HG02870 (cell line): ENCODE results near the gene AGAP1.
"Not testable (repeated sequence)": the region's sequence is repeated elsewhere in the genome, so short reads cannot be mapped to it uniquely, and the experiment has no call there.

ENCODE experiments used
- ATAC-seq: cut with Tn5 transposase; IDR thresholded peaks from one replicate; pipeline ENCODE4 v1.9.1; 2021; ENCODE audit warnings: mild to moderate bottlenecking, moderate library complexity; ENCODE audit not compliant: unreplicated experiment

AGAP1 gene

DNA sequence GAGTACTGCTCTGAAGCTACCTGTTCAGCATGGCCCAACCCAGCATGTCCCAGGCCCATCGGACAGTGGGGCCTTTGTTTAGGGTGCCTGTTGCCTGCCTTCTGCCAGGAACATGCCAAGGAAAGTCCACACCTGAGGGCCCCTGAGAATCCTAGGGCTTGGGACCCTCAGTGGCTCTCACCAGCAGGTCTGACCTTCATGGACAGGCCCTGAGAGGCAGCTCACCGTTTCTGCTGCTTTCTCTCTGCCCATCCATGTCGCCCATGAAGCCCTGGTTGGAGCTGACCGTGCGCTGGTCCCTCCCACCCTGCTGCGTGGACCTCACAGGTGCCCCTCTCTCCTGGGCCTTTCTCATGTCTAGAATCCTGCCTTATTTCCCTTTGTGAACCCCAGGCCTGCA is 550.3 kb downstream of the AGAP1 start:
- ATAC-seq: no peak

DNA sequence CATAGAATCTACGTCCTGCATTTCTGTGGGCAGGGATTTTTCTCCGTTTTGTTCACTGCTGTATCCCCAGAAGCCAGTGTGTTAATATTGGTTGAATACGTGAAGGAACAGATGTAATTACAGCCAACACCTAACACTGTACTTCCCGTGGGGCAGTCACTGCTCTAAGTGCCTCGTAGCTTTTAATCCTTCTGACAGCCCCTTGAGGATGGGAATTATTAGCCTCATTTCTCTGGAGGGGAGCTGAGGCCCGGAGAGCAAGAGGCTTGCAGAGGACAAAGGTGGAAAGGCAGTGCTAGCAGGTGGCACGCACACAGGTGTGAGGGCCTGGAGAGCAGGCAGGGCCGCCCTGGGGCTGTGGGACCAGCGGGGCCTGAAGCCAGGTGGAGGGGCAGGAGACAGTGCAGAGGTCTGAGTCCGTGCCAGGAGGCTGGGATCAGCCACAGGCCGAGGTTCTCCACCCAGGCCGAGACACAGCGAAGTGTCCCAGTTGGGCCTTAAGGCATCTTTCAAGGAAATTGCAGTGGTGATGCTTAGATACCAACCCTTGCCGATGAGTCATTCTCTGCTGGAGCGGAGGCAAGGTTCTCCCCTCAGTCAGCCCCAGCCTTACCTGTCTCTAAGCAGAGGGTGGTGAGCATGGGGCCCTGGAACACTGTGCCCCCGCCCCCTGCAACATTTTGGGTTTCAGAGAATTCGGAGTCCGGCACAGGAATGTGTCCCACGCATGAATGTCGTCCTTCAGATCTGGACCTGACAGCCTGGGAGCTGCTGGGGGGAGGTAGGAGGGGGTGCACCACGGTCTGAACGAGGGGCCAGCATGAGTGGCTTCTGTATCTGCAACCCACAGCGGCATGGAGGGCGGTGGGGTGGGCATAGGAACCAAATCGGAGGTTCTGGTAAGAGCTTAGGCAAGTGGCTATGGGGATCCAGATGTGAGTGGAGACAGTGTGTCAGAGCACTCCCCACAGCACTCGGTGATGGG is 551.7 kb downstream of the AGAP1 start:
- no peak for ATAC-seq

DNA sequence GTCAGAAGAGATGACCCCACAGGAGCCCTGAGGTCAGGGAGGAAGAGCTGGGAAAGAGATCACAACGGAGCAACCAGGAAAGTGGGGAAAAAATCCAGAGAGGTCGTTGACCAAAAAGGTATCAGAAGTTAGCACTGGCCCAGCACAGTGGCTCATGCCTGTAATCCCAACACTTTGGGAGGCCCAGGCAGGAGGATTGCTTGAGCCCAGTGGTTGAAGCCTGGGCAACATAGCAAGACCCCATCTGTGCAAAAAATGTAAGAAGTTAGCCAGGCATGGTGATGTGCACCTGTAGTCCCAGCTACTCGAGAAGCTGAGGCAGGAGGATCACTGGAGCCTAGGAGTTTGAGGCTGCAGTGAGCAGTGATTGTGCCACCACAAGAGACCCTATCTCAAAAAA is 552.9 kb downstream of the AGAP1 start:
- ATAC-seq: no peak

DNA sequence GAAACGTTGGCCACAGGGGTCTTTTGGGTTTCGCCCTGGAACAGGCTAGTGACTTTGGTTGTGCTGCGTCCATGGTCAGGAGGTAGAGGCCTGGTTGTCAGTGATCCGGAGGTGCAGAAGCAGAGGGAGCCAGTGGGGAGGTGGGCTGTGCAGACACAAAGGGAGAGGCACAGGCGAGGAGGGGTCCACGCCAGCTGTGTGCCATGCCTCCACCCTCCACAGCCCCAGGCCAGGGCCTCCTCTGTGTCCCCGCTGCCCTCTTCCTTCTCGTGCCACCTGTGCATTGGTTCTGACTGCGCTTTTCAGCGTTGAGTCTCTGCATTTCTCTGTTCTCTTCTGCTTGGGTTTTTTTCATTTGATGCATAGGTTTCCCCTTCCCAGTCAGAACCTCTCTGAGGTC is 553.3 kb downstream of the AGAP1 start:
- no peak for ATAC-seq

DNA sequence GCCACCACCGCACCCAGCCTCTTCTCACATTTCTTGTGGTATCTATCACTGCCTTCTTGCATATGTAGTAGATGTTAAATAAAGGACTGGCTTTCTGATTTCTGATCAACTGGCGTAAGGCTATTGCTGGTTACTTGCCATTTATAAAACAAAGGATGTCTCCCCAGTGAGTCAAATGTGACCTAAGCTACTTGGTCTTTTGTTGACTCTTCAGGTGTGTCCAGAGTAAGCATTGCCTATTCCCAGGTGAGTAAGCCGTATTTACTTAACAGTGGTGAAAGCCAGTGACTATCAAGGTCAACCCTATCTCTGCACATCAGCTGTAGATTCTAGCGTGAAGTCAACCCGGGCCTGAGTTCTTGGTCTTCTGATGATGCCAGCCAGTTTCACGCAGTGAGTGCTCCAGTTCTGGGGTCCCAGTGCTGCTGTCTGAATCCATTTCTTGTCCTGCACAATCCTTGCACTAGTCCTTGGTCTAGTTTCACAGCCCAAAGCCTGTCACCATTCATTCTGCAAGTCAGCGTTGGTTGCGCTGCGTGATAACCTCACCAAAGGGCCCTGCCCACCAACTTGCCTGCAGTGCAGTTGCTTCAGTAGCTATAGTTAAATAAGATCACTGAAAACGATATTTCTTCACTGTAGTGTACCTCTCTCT is 554.2 kb downstream of the AGAP1 start:
- no peak for ATAC-seq

DNA sequence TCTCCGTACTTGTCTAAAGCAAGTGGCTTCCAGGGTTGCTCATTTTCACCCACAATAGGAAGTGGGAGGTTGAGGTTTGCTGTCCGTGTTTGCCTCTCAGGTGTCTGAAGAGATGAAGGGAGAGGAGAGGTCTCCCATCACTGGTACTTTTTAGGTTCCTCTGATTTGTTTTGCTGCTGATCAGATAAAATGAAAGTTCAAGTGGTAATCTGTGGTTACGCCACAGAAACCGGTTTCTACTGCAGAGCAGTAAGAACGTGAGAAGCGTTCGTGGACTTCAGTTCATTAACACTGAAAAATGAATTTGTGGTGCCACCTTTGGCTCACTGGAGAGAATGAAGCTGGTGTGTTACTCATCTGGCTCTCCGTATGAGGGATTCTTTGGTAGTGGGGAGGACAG is 556.1 kb downstream of the AGAP1 start:
- ATAC-seq: no peak

DNA sequence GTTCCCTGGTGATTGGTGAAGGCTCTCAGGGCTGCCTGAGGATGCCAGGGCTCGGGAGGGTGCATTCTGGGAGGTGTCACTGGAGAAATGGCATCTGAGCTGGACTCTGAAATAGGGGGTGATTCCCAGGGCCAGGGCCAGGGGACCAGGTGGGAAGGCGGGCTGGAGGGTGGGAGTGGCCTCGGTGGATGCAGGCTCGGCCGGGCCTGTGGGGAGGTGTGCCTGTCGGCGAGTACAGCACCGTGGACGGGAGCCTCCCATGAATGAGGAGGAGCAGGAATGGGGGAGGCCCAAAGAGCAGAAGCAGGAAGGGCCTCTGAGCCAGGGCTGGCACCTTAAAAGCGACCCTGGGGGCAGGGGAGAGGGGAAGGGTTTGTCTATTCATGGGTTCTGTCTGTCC is 557.5 kb downstream of the AGAP1 start:
- ATAC-seq: no peak

DNA sequence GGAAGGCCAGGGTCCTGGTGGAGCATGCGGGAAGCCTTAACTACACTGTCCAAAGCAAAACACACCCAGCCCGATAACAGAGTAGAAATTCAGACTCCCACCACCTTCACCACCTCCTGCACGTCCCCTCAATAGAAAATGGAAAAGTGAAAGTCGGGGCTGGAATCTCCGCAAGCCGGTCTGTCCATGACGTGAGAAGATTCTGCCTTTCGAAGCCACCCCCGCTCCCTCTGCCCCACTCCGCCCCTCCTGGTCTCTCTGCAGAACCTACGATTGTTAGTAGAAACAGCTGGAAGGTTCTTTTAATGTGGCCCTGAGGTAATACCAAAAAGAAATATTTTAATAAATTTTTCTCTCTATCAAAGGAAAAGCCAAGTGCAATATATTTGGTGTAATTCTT is 558.0 kb downstream of the AGAP1 start:
- no peak for ATAC-seq

DNA sequence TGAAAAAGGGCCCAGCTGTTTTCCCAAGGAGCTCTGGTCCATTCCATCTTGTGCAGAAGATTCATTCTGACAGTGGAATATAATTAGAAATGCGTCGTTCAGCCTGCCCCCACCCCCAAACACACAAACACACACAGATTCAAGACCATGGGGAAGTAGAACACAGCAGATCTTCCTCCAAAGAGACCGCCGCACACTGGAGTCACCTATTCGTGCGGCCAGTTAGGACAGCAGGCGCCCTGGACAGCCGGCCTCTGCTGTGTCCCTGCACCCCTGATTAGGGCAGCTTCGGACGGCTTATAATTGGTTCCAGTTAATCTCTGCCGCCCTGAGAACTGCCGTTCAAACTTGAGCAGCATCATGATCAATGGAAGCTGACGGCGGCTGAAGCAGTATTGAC is 558.4 kb downstream of the AGAP1 start:
- ATAC-seq: no peak

DNA sequence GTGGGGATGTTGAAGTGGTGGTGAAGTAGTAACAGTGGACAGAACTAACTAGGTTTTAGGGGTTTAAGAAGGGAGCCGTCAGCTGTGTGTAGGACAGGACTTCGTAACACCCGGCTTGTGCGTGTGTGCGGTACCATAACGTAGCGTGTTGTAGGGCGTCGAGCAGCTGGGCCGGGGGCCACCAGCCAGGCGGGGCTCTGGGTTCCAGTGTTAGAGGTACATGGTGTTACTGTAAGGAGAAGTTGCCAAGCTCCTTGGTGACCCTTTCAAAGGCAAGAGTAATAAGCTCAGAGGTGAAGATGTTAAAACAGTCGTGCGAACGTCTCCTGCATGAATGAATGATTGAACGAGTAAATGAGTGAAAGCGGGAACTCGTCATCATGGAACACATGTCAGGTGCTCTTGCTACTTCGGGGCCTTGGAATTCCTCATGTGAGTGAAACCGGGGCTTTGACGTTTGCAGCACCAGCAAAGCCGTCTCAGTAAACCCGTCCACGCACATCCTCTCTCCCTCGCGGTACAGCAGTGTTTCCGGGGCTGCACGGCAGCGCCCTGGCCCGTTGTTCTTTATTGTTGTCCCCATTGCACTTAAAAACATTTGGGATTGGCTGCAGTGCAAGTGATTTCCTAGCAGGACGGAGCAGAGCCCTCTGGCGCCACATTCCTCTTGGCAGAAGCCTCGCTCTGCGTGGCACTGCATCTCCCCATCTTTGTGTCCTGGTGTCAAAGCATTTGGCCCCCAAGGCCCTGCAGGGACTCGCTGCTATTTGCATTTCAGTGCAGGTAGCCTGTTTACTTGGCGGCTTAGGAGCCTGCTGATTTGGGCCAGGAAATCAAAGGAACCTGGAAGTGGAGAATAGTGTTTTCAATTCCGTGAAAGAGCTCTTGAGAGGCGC is 559.3 kb downstream of the AGAP1 start:
- no peak for ATAC-seq

DNA sequence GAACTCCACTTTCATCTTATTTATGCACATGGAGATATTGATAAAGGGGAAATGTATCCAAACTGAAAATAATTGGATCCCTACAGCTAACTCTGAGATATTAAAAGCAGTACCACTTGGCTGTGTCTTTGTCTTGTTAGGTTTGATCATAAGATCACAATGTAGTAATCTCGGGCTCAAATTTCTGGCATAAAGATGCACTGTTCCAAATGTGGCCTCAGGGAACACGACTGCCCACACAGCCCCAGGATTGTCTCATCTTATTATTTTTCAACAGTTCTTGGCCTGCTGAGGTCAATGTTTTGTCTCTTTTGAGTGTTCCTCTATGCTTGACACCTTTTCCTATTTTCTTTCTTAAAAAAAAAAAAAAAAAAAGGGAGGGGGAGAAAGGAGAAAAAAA is 560.3 kb downstream of the AGAP1 start:
- no peak for ATAC-seq

DNA sequence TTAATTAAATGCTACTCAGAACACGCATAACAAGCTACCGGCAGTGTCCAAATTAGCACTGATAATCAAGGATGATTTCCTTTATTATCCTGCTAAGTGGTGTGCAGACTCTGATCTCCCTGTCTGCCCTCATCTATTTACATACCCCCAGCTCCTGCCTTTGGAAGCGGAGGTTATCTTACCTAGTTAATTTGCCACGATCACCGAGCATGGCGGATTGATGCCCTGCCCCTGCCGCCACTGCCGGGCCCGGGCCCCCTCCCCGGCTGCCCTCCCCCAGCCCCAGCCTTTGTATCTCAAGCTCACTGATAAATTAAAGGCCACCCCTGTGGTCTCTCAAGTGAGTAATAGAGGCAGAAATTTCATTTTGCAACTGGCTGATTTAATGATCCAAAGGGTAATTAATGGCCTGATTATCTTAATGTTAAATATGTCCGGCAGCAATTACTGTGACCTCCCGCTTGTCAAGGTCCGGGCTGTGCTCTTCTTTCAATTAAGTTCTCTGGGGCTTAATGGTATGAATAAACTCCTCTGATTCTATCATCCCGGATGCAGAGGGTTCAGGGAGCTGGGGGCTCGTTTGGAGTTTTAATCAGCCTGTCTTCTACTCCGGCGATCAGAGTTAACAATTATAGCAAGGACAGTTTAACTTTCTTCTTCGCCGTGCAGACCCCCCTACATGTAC is 560.9 kb downstream of the AGAP1 start:
- no peak for ATAC-seq

DNA sequence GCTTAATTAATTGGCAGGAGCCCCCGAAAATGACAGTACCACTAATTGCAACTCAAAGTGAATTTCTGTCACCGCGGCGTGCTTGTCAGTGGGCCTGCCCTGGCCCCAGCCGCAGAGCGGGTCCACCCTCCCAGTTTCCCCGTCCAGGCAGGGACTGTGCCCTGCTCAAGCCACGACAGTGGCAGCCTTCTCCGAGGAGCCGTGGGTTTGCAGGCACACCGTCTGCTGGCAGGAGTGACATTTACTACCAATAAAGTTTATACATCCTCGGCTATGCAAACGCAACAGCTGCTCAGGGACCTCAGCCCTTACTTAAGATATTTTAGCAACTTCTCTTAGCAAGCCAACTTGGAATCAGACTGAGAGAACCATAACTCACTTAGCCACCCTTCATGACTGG is 561.6 kb downstream of the AGAP1 start:
- no peak for ATAC-seq

DNA sequence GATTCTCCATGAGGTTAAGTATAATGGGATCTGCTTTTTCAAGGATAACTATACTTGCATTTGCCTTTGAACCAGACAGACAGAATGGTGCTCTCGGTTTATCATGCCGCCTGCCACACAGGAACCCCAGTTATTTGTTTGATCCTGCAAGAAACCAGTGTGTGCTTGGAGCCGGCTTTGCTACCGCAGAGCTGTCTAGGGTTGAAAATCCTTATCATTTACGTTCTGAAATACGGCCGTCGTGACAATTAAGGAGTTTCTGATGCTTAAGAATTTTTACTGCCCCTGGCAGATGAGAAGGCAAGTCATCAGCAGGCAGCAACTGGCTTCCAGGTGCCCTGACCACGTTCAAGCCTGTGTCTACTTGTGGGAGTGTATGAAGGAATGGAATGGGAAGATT is 562.3 kb downstream of the AGAP1 start:
- ATAC-seq: no peak

DNA sequence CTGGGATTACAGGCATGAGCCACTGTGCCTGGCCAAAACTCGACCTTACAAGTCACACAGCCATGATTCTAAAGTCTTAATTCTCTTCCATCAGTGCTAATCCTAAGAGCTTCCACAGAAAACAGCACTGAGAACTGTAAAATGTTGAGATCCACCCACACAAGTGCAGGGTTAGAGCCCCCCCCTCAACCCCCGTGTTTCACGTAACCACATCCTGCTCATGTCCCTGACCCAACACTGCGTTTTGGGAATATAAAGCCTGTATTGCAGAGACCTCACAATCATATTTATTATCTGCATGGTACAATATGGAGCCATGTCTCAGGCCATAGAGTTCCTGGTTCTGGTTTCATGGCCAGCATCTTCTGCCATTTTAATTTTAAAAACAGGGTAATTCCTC is 563.5 kb downstream of the AGAP1 start:
- ATAC-seq: no peak

DNA sequence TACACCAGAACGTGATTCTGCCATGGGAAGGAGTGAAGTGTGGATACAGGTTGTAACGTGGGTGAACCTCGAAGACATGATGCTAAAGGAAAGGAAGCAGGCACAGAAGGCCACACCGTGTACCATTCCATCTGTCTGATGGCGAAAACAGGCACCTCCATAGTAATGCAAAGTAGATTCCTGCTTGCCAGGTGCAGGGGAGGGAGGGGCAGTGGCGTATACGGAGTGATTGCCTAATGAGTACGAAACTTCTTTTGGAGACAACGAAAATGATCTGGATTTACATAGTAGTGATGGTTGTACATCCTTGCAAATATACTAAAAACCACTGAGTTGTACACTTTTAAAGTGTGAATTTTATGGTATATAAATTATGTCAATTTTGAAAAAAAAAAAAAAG is 567.7 kb downstream of the AGAP1 start:
- ATAC-seq: no peak

DNA sequence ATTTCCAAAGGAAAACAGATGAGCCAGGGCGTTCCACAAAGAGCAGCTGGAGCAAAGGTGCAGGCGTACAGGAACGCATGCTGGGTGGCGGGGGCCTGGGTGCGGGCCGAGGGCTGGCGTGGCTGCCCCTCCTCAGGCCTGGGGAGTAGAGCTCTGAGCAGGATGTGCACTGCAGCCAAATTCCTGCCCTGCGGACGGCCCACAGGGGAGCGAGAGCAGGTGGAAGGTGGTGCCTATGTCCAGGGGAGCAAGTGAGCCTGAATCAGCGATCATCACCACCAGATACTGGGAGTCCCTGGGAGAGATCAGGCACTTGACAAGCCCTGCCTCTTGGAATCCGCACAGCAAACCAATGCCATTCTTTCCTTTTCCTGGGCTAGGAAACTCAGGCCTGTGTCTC is 568.1 kb downstream of the AGAP1 start:
- ATAC-seq: no peak

DNA sequence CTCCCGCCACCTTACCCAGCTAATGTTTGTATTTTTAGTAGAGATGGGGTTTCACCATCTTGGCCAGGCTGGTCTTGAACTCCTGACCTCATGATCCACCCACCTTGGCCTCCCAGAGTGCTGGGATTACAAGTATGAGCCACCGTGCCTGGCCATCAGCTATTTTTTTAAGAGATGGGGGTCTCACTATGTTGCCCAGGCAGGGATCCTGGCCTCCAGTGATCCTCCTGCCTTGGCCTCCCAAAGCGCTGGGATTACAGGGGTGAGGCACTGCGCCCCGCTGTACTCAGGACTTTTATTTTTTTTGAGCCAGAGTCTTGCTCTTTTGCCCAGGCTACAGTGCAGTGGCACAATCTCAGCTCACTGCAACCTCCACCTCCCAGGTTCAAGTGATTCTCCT is 569.0 kb downstream of the AGAP1 start:
- not testable (repeated sequence) for ATAC-seq

DNA sequence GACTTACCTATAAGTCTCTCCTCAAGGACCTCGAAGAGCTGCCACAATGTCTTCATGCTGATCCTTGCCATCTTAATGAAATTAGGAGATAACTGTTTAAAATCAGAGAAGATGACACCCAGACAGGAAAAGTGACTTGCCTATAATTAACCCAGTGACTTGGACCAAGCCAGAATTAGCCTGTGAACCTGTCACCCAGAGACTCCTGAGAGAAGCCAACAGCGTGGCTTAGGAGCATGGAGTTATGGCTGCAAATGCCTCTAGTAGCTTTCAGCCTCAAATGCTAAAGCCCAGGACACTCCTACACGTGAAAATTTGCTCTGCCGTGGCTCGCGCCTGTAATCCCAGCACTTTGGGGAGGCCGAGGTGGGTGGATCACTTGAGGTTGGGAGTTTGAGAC is 570.2 kb downstream of the AGAP1 start:
- no peak for ATAC-seq

DNA sequence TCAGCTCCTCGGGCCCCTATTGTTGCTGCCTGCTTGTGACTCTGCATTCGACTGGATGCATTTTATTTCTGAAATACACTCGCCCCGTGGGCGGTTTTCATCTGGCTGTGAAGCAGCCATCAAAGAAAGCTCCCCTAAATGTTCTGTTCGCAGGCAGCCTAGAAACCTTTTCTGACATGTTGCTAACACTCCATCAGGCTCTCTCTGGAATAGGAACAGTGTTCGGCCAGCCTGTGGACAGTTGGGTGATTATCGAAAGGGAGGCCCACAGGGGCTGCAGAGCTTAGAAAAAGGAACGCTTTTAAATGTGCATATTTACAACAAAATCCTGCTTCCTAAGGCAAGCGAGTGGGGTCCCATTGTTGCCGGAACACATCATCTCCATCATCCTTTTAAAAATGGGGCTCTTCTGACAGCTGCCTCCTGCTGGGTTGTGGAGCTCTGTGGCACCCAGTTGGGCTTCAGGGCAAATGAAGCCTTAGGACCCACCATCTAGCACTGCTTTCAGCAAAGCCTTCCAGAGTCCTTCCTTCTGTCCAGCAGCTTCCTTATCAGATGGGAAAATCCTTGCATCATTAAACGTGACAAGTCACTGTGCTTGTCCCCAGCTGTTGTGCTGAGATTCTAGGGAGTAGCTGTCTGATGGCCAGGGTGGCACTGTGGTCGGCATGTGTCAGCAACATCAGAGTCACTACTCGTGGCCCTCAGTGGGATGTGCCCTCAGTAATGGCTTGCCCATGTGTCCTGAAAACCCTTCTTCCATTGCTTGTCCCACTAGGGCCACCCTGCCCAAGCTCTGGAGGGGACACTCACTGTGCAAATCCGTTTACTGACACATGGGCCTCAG is 571.7 kb downstream of the AGAP1 start:
- no peak for ATAC-seq
